ENCODE data around the gene PLSCR2.

Gene PLSCR2, protein sequence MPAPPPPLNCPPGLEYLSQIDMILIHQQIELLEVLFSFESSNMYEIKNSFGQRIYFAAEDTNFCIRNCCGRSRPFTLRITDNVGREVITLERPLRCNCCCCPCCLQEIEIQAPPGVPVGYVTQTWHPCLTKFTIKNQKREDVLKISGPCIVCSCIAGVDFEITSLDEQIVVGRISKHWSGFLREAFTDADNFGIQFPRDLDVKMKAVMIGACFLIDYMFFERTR

GRCh38 chr3:146469150-146470017, at the start of gene PLSCR2:
Gene PLSCR2 (minus strand): TSS chr3:146469561. CDS start chr3:146459904, 9,657 bp downstream.
- no peaks in the 10 kb centered on the region for H3K4me1 ChIP-seq (ENCODE audit: control insufficient read depth, insufficient read depth, low read length)
- POLR2A ChIA-PET, result interaction anchor here (1.1 kb wide), 1 partner anchor 75 kb away, joined by 9 read pairs; the partner anchor contains the start of gene PLSCR1
- CTCF ChIA-PET, result no interaction called here
- H3K27ac ChIP-seq (ENCODE audit: extremely low read depth, low read depth, low read length), result no peak within 1 kb of the TSS
- H3K9me3 ChIP-seq (ENCODE audit: control insufficient read depth, insufficient read depth, low read depth, low read length), result no peaks in the 10 kb centered on the region
- no peak for TF ChIP-seq ZNF670 (tag by site-specific recombination; IDR thresholded peaks at IDR 0.05; ENCODE audit: low read depth)
- no peak for TF ChIP-seq BCL11B (tag by site-specific recombination; IDR thresholded peaks at IDR 0.05; ENCODE audit: low read depth)
- TF ChIP-seq ZNF692 (tag by site-specific recombination; IDR thresholded peaks at IDR 0.05), result no peak
- TF ChIP-seq ZNF548 (tag by site-specific recombination; IDR thresholded peaks at IDR 0.05), result no peak
- TF ChIP-seq ZNF600 (tag by site-specific recombination; IDR thresholded peaks at IDR 0.05), result no peak
- TF ChIP-seq SP2 (tag by site-specific recombination; IDR thresholded peaks at IDR 0.05), result no peak
- TF ChIP-seq ZNF140 (tag by site-specific recombination; IDR thresholded peaks at IDR 0.05), result no peak
- TF ChIP-seq MZF1 (tag by site-specific recombination; IDR thresholded peaks at IDR 0.05; ENCODE audit: borderline replicate concordance), result no peak
- no peak for TF ChIP-seq ZBTB6 (tag by site-specific recombination; IDR thresholded peaks at IDR 0.05)
- no peak for TF ChIP-seq ZBTB7A (tag by site-specific recombination; IDR thresholded peaks at IDR 0.05; ENCODE audit: low read depth)
- no peak for TF ChIP-seq HOXD13 (CRISPR knock-in tag; IDR thresholded peaks at IDR 0.05; ENCODE audit: borderline replicate concordance)
- TF ChIP-seq, protein P1, sequence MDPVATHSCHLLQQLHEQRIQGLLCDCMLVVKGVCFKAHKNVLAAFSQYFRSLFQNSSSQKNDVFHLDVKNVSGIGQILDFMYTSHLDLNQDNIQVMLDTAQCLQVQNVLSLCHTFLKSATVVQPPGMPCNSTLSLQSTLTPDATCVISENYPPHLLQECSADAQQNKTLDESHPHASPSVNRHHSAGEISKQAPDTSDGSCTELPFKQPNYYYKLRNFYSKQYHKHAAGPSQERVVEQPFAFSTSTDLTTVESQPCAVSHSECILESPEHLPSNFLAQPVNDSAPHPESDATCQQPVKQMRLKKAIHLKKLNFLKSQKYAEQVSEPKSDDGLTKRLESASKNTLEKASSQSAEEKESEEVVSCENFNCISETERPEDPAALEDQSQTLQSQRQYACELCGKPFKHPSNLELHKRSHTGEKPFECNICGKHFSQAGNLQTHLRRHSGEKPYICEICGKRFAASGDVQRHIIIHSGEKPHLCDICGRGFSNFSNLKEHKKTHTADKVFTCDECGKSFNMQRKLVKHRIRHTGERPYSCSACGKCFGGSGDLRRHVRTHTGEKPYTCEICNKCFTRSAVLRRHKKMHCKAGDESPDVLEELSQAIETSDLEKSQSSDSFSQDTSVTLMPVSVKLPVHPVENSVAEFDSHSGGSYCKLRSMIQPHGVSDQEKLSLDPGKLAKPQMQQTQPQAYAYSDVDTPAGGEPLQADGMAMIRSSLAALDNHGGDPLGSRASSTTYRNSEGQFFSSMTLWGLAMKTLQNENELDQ (tag by site-specific recombination; IDR thresholded peaks at IDR 0.05; ENCODE audit: low read depth), result no peak
- TF ChIP-seq ZBTB20 (tag by site-specific recombination; IDR thresholded peaks at IDR 0.05), result no peak
- TF ChIP-seq, protein P2, sequence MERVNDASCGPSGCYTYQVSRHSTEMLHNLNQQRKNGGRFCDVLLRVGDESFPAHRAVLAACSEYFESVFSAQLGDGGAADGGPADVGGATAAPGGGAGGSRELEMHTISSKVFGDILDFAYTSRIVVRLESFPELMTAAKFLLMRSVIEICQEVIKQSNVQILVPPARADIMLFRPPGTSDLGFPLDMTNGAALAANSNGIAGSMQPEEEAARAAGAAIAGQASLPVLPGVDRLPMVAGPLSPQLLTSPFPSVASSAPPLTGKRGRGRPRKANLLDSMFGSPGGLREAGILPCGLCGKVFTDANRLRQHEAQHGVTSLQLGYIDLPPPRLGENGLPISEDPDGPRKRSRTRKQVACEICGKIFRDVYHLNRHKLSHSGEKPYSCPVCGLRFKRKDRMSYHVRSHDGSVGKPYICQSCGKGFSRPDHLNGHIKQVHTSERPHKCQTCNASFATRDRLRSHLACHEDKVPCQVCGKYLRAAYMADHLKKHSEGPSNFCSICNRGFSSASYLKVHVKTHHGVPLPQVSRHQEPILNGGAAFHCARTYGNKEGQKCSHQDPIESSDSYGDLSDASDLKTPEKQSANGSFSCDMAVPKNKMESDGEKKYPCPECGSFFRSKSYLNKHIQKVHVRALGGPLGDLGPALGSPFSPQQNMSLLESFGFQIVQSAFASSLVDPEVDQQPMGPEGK (tag by site-specific recombination; IDR thresholded peaks at IDR 0.05), result no peak
- TF ChIP-seq PRDM1 (tag by site-specific recombination; IDR thresholded peaks at IDR 0.05), result no peak
- H3K36me3 ChIP-seq (ENCODE audit: control insufficient read depth in 2 of 2, insufficient read depth in 1 of 2, low read length in 2 of 2), result no peaks in the 10 kb centered on the region
- H3K4me3 ChIP-seq (ENCODE audit: low read depth, low read length), result no peak within 1 kb of the TSS
